Mammary epithelial cell (primary cell): ENCODE data around the gene IL1RAPL2.

ENCODE experiments used
- EZH2 ChIP-seq: IDR thresholded peaks from 2 replicates; pipeline ENCODE4 v1.6.1; 2012; ENCODE audit warnings: low read length, inconsistent platforms, borderline replicate concordance
- TF ChIP-seq, protein P1 (sequence below), 2 donors: IDR thresholded peaks in 1 of 2; conservative IDR thresholded peaks in 1 of 2; 2 replicates each; pipeline ENCODE4 v1.5.1; 2011 to 2012; ENCODE audit warnings: inconsistent platforms in 2 of 2, low read length in 2 of 2, mild to moderate bottlenecking in 2 of 2, control low read depth in 1 of 2, low read depth in 1 of 2; ENCODE audit not compliant: insufficient read depth in 1 of 2; ENCODE audit errors: extremely low read depth in 1 of 2

DNA sequence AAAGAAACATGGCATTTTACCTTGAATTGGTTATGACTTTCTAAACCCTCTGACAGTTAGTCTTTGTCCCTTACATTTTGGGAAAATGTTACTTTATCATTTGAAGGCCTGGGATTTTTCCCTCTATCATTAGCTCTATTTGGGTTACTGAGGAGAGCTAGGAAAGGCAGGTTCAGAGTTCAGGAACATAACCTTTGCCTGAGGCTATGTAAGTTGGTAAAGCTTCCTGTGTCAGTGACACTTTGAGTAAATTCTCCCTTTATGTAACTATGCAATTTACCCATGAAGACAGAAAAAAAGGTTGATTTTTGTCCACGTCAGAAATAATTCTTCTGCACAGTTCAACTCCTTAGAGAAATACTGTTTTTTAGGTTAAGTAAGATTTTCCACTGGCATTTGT is 1084.6 kb downstream of the IL1RAPL2 start:
- TF ChIP-seq, protein P1, sequence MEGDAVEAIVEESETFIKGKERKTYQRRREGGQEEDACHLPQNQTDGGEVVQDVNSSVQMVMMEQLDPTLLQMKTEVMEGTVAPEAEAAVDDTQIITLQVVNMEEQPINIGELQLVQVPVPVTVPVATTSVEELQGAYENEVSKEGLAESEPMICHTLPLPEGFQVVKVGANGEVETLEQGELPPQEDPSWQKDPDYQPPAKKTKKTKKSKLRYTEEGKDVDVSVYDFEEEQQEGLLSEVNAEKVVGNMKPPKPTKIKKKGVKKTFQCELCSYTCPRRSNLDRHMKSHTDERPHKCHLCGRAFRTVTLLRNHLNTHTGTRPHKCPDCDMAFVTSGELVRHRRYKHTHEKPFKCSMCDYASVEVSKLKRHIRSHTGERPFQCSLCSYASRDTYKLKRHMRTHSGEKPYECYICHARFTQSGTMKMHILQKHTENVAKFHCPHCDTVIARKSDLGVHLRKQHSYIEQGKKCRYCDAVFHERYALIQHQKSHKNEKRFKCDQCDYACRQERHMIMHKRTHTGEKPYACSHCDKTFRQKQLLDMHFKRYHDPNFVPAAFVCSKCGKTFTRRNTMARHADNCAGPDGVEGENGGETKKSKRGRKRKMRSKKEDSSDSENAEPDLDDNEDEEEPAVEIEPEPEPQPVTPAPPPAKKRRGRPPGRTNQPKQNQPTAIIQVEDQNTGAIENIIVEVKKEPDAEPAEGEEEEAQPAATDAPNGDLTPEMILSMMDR (conservative IDR thresholded peaks at IDR 0.05 in 1 of 2, IDR thresholded peaks at IDR 0.05 in 1 of 2; ENCODE audit: extremely low read depth in 1 of 2, insufficient read depth in 1 of 2, low read depth in 1 of 2, low read length in 2 of 2), result no peak
- no peak for TF ChIP-seq EZH2
